ENCODE measurements around the gene PRR13. TPM values are rescaled to one million over a fixed set of nuclear protein-coding genes. Genes with fewer than 3 reads are reported as not detected.
"Not testable (repeated sequence)": the region's sequence is repeated elsewhere in the genome, so short reads cannot be mapped to it uniquely, and the experiment has no call there.

Gene PRR13
- total and polyA plus RNA-seq, 9 of the 15 experiments (the other 6 are each of a cell fraction or from before 2014, with no cell fraction given): 117 to 835 (median 285) TPM

- no peak for TF ChIP-seq DDX20 (tag; IDR thresholded peaks at IDR 0.05; ENCODE audit: low read depth)
Measured at GRCh38 chr12:53431187-53431586, 10.3 kb upstream of the PRR13 start (continued).

- H3K36me3 ChIP-seq (ENCODE audit: control insufficient read depth, insufficient read depth, low read length): peaks cover 13% of the 10 kb centered on the region; the same call in 1 of the 3 replicates
- H3K27ac ChIP-seq (ENCODE audit: extremely low read depth, low read depth, low read length); DNase-seq (ENCODE audit: extremely low read depth in 1 of 4, low spot score in 3 of 4); H2AFZ ChIP-seq (ENCODE audit: low read depth, low read length); H3K4me2 ChIP-seq (ENCODE audit: insufficient read depth, low read length); H3K9me1 ChIP-seq (ENCODE audit: control insufficient read depth, insufficient read depth, low read length); H3K79me2 ChIP-seq (ENCODE audit: control insufficient read depth, insufficient read depth, low read length); in situ Hi-C loops (cut with MboI); ATAC-seq; H4K20me1 ChIP-seq (replicated peaks; ENCODE audit: control insufficient read depth, insufficient read depth, low read length); BruUV-seq (replicated peaks); H3K27me3 ChIP-seq (ENCODE audit: control insufficient read depth in 2 of 2, insufficient read depth in 2 of 2, low read length in 2 of 2); H3K9me3 ChIP-seq (replicated peaks; ENCODE audit: control insufficient read depth, insufficient read depth, low read depth, low read length); FAIRE-seq; H3K4me3 ChIP-seq; intact Hi-C loops (cut with micrococcal nuclease); H3K9ac ChIP-seq (ENCODE audit: insufficient read depth in 1 of 2, low read depth in 2 of 2, low read length in 2 of 2): not testable (repeated sequence)
- CTCF ChIA-PET (ENCODE audit: low intra/inter-chr PET ratio): interaction anchor here (0.7 kb wide), 1 partner anchor 159 kb away, joined by 3 read pairs; no protein-coding TSS in a partner anchor
- POLR2A ChIA-PET: interaction anchor here (0.8 to 2.0 kb wide), 2 partner anchors 9 to 269 kb away, joined by 3 to 5 read pairs; no protein-coding TSS in a partner anchor
- H3K4me1 ChIP-seq (replicated peaks in 1 of 2; ENCODE audit: control insufficient read depth in 2 of 2, insufficient read depth in 2 of 2, low read length in 2 of 2): peaks cover 4 to 20% of the 10 kb centered on the region in 2 experiments; a peak in 3 of 5 replicates
- 86% methylated on average over 9 of the region's 9 CpGs for WGBS (ENCODE audit: insufficient coverage, low coverage, missing lambda C conversion rate)
Measured at GRCh38 chr12:53435326-53435725, 6.2 kb upstream of the PRR13 start.

GRCh38 chr12:53439582-53439981, 2.0 kb upstream of the PRR13 start:
- BruUV-seq (replicated peaks); CTCF ChIA-PET (ENCODE audit: low intra/inter-chr PET ratio); H3K9ac ChIP-seq (ENCODE audit: insufficient read depth in 1 of 2, low read depth in 2 of 2, low read length in 2 of 2); ATAC-seq; H2AFZ ChIP-seq (ENCODE audit: low read depth, low read length); H3K27ac ChIP-seq (ENCODE audit: extremely low read depth, low read depth, low read length); DNase-seq (ENCODE audit: extremely low read depth in 1 of 4, low spot score in 3 of 4); H3K4me3 ChIP-seq; intact Hi-C loops (cut with micrococcal nuclease); H3K27me3 ChIP-seq (ENCODE audit: control insufficient read depth in 2 of 2, insufficient read depth in 2 of 2, low read length in 2 of 2); H3K9me1 ChIP-seq (ENCODE audit: control insufficient read depth, insufficient read depth, low read length); H3K9me3 ChIP-seq (replicated peaks; ENCODE audit: control insufficient read depth, insufficient read depth, low read depth, low read length); in situ Hi-C loops (cut with MboI); FAIRE-seq; H4K20me1 ChIP-seq (replicated peaks; ENCODE audit: control insufficient read depth, insufficient read depth, low read length); H3K4me2 ChIP-seq (ENCODE audit: insufficient read depth, low read length): not testable (repeated sequence)
- peaks cover 13% of the 10 kb centered on the region; the same call in 2 of the 3 replicates for H3K36me3 ChIP-seq (ENCODE audit: control insufficient read depth, insufficient read depth, low read length)
- H3K79me2 ChIP-seq (ENCODE audit: control insufficient read depth, insufficient read depth, low read length): peaks cover 27% of the 10 kb centered on the region
- TF ChIP-seq ZNF146 (CRISPR knock-in tag; IDR thresholded peaks at IDR 0.05; ENCODE audit: unreplicated experiment): peak; percentile 92
- H3K4me1 ChIP-seq (replicated peaks in 1 of 2; ENCODE audit: control insufficient read depth in 2 of 2, insufficient read depth in 2 of 2, low read length in 2 of 2): peaks cover 17 to 37% of the 10 kb centered on the region in 2 experiments; a peak in 4 of 5 replicates
- POLR2A ChIA-PET: interaction anchor here (0.7 to 2.0 kb wide), 4 partner anchors 10 to 18 kb away, joined by 3 to 5 read pairs (median 4); no protein-coding TSS in a partner anchor

Data from K562 (cell line).